Breast epithelium (tissue), 3 donors: ENCODE results near the gene IL1R1.

Experiments
- CTCF ChIP-seq, 3 donors: fragments of 450-650 bp; IDR thresholded peaks; one replicate each; pipeline ENCODE4 v1.5.1; 2016 to 2017; ENCODE audit warnings: antibody characterized with exemption in 3 of 3, mild to moderate bottlenecking in 3 of 3, moderate library complexity in 3 of 3
- POLR2A ChIP-seq: fragments of 450-650 bp; IDR thresholded peaks from one replicate; pipeline ENCODE4 v1.6.1; 2016; ENCODE audit warnings: antibody characterized with exemption, mild to moderate bottlenecking, moderate library complexity
- POLR2AphosphoS5 ChIP-seq, 3 donors: sonication (generic); formaldehyde crosslinking; IDR thresholded peaks; one replicate each; pipeline ENCODE4 v1.6.1; 2017; ENCODE audit warnings: antibody characterized with exemption in 3 of 3

GRCh38 chr2:102145107-102145506 is 2.6 kb downstream of the IL1R1 start:
- no peak for TF ChIP-seq CTCF (IDR thresholded peaks at IDR 0.05)
- TF ChIP-seq POLR2AphosphoS5 (IDR thresholded peaks at IDR 0.05) = no peak
- no peak for TF ChIP-seq POLR2A
